Measurements from ENCODE around the gene PLEKHB2. TPM values are rescaled to one million over a fixed set of nuclear protein-coding genes. Genes with fewer than 3 reads are reported as not detected.
A peak's percentile ranks its signal among the peaks of the same experiment; 100 is the strongest.

The PLEKHB2 gene
- total RNA-seq (10 to 100 TPM; 24.7 to 67.6 (median 28.7) TPM), polyA plus RNA-seq (10 to 100 TPM; 17.9 to 81.4 (median 74.7) TPM)
- long read RNA-seq, donor 1, full-length matches to known transcripts: 5 of 29 reads
- long read RNA-seq, donor 1, partial matches to known transcripts: 1 of 29 reads
- long read RNA-seq, donor 1, other reads (novel, unspliced or antisense): 23 of 29 reads
- long read RNA-seq, donor 2, full-length matches to known transcripts: 16 of 139 reads
- long read RNA-seq, donor 2, partial matches to known transcripts: 3 of 139 reads
- long read RNA-seq, donor 2, other reads (novel, unspliced or antisense): 120 of 139 reads

GRCh38 chr2:131105156-131105949, at the start of gene PLEKHB2:
Gene PLEKHB2 (plus strand): TSS chr2:131105336. CDS start chr2:131120942, 15,606 bp downstream.
- DNase-seq (peak; percentile 92 to 95), ATAC-seq (peak; percentile 84 to 92 (median 87))
- intact Hi-C loops (cut with DNase I): no loop called here
- H3K27ac ChIP-seq: peak within 1 kb of the TSS; percentile 93
- H3K4me1 ChIP-seq: peaks cover 14% of the 10 kb centered on the region
- peaks cover 0 to 10% of the 10 kb centered on the region in 2 donors for H3K36me3 ChIP-seq (ENCODE audit: insufficient read depth in 1 of 2, low read depth in 1 of 2)
- H3K4me3 ChIP-seq: peak within 1 kb of the TSS; percentile 88
- H3K27me3 ChIP-seq (ENCODE audit: insufficient read depth in 3 of 3, low read length in 2 of 3): no peaks in the 10 kb centered on the region
- no peaks in the 10 kb centered on the region for H3K9me3 ChIP-seq
- 0 to 1% (median 0%) methylated on average over 61 to 66 of the region's 66 CpGs for WGBS, 3 donors
- peak; percentile 20 for TF ChIP-seq CTCF (IDR thresholded peaks at IDR 0.05)

- Histone ChIP-seq H3K27ac (peak overlapping the region; percentile 47), H3K4me1 (peaks cover 48% of the 10 kb centered on the region), H3K36me3 (ENCODE audit: insufficient read depth in 1 of 2, low read depth in 1 of 2) (peaks cover 12 to 39% of the 10 kb centered on the region in 2 donors), H3K4me3 (peak overlapping the region; percentile 8), H3K27me3 (ENCODE audit: insufficient read depth in 3 of 3, low read length in 2 of 3) (no peaks in the 10 kb centered on the region), H3K9me3 (no peaks in the 10 kb centered on the region)
- peak in 1 of 2 donors; percentile 67 for DNase-seq
- peak; percentile 60 to 80 (median 69) for ATAC-seq
- 20 to 26% (median 25%) methylated on average over 5 of the region's 5 CpGs for WGBS, 3 donors
- intact Hi-C loops (cut with DNase I): no loop called here
- no peak for TF ChIP-seq CTCF (IDR thresholded peaks at IDR 0.05)
Measured at GRCh38 chr2:131056204-131056931, 48.8 kb upstream of the PLEKHB2 start.

- Histone ChIP-seq H3K4me1 (peaks cover 52% of the 10 kb centered on the region), H3K9me3 (no peaks in the 10 kb centered on the region), H3K4me3 (no peak overlapping the region), H3K27me3 (ENCODE audit: insufficient read depth in 3 of 3, low read length in 2 of 3) (no peaks in the 10 kb centered on the region), H3K36me3 (ENCODE audit: insufficient read depth in 1 of 2, low read depth in 1 of 2) (peaks cover 12 to 34% of the 10 kb centered on the region in 2 donors), H3K27ac (peak overlapping the region; percentile 47)
- no peak for TF ChIP-seq CTCF (IDR thresholded peaks at IDR 0.05)
- ATAC-seq: no peak
- 55 to 67% (median 55%) methylated on average over 4 of the region's 4 CpGs for WGBS, 3 donors
- intact Hi-C loops (cut with DNase I): no loop called here
- no peak for DNase-seq
Measured at GRCh38 chr2:131056932-131057287, 48.2 kb upstream of the PLEKHB2 start.

GRCh38 chr2:131058214-131058843, 46.8 kb upstream of the PLEKHB2 start:
- ATAC-seq: no peak
- intact Hi-C loops (cut with DNase I): no loop called here
- Histone ChIP-seq H3K27me3 (ENCODE audit: insufficient read depth in 3 of 3, low read length in 2 of 3) (no peaks in the 10 kb centered on the region), H3K4me1 (peaks cover 56% of the 10 kb centered on the region), H3K36me3 (ENCODE audit: insufficient read depth in 1 of 2, low read depth in 1 of 2) (peaks cover 4 to 20% of the 10 kb centered on the region in 2 donors), H3K4me3 (no peak overlapping the region), H3K27ac (no peak overlapping the region), H3K9me3 (no peaks in the 10 kb centered on the region)
- WGBS, 3 donors: 65 to 75% (median 68%) methylated on average over 8 of the region's 8 CpGs
- no peak for DNase-seq
- TF ChIP-seq CTCF (IDR thresholded peaks at IDR 0.05): no peak
